ENCODE results near the gene ANKLE1.

ANKLE1 gene

DNA sequence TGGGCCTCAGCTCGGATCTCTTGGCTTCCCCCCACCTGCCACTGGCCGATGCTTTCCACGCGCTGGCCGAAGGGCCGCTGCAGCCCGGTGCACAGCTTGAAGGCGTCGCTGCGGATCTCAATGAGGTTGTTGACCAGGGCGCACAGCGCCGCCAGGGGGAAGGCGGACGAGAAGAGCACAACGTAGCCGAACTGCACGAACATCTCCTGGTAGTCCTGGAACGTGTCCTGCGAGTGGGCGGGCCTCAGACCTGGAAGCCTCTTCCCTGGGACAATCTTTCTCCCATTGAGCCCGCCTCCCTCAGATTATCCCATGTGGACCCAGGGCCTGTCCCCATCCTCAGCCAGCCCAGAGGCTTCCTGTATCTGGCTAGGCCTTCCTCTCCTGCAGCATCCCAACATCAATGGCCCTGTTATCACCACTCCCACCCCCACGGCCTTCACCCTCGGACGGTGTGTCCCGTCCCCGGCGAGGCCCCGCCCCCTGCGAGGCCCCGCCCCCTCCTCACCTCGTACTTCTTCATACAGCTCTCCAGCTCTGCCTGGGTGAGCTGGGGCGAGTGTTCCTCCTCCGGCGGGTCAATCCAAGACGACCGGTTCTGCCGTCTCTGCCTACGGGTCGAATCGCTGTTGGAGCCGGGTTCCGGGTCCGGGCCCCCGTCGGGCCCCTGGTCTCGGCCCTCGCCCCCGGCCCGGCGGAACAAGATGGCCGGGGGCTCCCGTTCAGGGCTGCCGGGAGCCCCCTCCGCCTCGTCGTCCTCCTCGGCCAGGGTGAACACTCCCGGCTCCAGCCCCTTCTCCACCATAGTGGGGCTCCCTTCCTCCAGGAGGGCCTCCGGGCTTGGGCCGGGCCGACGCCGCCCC is 46.2 kb downstream of the ANKLE1 start:
- DNase-seq: no peak

DNA sequence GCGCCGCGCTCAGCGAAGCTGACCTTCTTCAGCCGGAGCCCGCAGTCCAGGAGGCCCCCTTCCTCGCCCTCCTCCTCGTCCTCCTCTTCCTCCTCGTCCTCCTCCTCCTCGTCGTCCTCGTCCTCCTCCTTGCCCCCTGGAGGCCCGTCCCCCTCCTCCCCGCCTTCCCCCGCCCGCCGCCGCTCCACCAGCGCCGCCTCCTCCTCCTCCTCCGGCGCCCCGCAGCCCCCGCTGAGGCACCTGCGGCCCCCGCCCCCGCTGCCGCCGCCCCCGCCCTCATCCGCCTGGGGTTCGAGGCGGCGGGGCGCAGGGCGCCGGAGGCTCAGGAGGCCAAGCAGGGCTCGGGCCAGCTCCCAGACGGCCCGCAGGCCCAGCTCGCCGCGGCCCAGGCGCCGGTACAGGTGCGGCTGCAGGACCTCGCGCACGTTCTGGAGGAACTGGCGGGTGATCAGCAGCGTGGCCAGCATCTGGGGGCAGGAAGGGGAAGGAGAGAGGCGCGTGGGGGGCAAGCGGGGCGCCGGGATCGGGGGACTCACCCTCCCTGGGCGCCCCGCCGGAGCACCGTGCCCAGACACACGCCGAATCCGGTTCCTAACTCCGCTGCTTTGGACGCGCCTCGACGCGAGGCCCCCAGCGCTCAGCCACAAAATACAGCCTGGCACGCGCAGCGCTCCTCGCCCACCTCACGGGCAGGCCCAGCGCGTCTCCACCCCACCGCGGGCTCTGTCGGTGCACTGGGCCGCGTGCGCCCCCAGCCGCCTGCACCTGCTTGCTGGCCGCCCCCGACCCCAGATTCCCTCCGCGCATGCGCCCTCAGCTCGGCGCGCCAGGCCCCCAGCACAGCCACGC is 47.0 kb downstream of the ANKLE1 start:
- no peak for DNase-seq

DNA sequence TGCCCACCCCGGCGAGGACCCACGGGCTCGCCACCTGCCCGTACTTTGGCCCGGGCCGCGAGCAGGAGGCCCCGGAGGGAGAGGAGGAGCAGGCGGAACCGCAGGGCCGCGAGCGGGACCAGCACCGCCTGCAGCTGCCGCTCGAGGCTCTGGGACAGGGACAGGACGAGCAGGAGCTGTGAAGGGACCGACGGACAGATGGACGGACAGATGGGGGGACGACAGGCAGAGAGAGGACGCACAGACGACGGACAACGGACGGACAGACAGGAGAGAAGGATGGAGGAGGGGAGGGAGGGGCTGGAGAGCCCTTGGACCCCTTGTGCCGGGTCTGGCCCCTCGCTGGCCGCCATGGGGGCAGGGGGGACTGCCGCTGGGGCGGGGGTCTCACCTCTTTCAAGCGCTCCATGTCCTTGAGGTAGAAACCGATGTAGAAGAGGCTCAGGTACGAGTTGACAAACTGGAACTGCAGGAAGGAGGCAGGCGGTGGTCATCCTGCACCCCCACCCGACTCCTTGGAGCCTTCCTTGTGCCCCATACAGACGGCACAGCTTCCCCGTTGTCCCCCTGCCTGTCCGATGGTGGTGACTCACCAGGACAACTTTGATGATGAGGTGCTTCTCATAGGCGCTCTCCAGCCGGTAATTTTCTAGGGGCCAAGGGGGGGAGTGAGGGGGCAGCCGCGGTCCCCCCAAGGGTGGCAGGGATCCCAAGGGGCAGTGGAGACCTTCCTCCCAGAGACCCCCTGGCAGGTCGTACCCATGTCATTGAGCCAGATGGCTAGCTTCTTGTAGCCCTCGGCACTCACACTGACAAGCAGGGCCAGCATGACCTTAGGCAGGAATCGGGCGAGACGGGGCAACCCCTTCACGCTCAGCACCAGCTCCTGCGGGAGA is 47.9 kb downstream of the ANKLE1 start:
- no peak for DNase-seq

DNA sequence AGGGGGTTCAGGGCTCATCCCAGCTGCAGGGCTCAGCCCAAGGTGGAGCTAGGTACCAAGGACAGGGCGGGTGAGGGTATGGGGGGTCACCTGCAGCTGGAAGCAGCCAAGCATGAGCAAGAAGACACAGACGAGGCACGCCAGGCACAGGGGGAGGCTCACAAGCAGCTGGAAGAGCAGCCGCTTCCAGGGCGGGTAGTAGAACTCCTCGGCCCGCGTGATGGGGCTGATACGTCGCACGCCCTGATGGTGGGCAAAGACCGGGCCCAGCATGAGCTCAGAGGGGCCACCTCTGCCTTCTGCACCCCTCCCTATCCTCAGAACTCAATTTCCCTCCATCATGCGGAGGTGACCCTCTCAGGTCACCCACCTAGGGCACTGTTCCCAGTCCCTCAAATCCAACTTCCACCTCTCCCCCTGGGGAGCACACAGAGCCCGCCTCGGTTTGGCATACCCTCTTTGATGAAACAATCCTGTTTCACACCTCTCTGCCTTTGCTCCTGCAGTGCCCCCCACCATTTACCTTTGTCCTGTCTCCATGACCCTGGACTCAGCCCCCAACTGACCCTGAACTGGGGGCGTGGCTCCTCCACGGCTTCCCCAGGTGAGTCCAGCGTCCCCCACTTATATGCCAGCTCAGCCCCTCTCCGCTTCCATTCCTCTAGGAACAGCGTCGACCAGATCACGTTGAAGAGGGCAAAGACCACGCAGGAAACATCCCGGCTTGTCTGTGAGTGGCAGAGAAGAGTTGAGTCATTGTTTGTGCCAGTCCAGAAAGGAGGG is 48.8 kb downstream of the ANKLE1 start:
- DNase-seq: no peak

DNA sequence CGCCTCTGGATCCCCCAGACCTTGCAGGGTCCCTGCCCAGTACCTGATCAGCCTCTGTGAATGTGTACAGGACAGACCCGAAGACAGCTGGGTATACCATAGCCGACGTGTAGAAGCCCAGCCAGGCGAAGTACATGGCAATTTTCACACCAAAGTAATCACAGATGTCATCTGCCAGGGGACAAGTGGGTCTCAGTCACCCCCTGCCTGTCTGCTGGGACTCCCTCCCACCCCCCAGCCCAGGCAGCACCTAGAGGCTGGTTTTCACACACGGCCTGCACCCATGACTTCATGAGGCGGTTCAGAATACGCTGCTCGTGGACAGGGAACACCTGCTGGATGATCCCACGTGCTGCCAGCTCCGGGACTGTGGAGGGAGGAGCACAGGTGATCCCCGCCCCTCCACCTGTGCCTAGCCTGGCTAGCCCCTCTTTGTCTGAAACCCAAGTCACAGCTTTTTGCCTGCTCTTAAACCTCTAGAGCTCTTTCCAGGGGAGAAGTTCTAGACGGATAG is 49.4 kb downstream of the ANKLE1 start:
- no peak for DNase-seq

DNA sequence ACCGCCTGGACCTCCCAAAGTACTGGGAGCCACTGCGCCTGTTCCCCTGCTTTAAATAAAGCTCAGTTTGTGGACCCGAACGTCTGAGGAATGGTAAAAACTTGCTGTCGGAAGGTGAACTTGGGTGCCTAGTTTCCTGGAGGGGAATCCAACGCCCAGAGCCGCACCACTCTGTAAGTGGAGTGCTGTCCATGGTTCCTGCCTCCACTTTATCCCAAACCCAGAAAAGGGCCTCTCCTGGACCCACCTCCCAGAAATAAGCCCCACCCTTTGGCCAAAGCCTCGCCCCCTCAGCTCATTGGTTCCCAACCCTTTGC is 50.6 kb downstream of the ANKLE1 start:
- DNase-seq: no peak

DNA sequence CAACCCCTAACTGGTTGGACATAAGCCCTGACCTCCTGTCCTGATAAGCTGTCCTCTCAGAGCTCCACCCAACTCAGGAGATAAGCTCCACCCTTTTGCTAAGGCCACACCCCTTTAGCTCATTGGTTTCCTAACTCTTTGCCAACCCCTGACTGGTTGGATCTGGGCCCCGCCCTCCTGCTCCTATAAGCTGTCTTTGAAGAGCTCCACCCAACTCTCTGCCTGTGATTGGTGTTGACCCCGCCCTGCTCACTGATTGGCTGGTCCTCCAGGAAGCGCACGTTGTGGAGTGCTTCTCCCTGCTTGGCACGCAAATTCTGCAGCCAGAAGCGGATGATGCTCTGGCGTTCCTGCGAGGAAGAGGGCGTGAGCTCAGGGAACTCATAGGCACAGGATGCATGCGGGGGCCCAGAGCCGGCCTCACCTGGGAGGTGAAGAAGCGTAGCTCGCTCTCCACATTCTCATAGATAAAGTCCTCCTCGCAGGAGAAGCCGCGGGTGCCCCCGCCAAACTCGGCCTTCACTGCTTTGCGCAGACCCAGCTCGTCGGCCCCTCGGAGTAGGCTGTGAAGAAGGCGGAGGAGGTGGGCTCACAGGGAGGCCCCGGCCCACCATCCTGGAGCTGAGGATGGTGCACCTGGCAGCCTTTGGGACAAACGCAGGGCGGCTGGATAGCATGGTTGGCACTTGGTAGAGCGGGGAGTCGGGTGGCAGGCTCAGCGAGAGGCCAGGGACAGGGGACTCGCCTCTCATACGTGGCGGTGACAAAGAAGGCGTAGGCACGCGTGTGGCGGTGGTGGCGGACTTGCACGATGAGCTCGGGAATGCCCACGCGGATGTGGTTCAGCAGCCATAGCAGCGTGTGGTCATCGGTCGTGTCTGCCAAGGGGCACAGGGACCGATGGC is 51.2 kb downstream of the ANKLE1 start:
- peak; percentile 77 for DNase-seq

DNA sequence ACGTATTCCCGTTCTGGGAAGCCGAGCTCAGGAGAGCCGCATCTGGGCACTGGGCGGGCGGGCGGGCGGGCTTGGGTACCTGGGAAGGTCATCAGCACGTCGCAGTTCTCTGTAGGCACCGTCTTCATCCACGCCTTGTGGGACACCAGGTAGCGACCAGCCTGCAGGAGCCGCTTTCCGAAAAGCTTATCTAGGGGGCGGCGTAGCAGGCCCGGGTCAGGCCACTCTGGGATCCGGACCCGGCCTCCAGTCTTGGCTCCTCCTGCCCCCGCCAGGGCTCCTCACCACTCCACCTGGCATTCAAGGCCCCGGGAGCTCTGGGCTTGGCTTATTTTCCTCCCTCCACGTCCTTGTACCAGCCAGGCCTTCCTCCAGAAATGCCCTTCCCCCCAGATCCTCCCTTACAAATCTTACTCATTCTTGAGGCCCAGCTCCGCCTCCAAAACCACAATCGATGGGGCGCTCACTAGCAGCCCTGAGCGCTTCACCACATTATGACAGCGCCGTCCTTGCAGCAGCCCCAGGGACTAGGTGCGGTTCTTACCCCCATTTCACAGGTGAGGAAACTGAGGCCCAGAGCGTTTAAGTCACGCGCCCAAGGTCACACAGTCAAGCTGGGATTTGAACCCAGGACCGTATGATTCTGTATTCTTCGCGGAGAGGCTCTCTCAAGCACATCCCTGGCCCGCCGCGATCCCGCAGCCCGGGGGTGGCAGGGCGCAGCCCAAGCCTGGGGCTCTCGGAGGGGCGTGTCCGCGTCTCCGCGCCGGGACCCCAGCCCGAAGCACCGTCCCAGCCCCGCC is 52.1 kb downstream of the ANKLE1 start:
- no peak for DNase-seq

DNA sequence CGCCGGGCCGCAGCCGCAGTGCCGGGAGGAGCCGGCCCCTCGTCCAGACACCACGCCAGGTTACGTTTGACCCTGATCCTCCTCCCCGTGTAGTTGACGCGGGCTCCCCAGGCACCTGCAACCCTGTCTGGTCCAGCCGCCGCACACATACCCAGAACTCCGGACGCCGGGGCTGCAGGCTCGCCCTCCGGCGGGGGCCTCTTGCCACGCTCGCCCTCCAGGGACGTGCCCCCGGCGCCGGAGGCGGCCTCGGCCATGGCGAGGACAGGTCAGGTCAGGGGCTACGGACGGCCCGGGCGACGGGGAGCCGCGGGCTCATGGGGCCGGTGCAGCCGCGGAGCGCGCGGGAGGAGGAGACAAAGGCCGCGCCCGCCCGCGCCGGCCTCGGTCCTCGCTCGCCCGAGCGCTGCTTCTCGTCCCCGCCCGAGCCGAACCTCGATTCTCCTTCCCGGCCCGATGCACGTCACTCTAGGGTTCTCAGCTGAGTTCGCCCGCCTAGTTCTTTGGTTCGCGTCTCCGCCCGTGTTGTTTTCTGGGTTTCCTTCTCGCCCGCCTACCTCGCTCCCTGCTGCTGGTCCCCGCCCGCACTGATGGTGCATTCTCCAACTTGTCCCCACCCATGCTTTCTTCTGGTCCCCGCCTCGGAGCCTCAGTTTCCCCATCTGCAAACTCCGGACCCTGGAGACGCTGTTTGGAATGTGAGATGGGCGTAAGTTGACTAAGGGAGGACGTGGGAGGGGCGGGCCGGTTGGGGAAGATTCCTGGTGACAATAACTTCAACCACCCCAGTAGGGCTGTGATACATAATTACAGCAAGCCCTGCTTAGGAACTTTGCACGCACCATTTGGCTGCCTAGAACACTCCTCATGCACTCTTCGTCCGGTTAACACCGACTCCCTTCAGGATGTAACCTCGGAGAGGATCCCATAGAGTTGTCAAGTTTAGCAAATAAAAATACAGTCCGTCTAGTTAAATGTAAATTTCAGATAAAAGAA is 53.0 kb downstream of the ANKLE1 start, which contains the start of gene ANO8:
Gene ANO8, minus strand, starts transcription at position 442 of the 996 bp plus-strand sequence. Its CDS starts 185 bp downstream, at position 257.
- peak; percentile 92 for DNase-seq

DNA sequence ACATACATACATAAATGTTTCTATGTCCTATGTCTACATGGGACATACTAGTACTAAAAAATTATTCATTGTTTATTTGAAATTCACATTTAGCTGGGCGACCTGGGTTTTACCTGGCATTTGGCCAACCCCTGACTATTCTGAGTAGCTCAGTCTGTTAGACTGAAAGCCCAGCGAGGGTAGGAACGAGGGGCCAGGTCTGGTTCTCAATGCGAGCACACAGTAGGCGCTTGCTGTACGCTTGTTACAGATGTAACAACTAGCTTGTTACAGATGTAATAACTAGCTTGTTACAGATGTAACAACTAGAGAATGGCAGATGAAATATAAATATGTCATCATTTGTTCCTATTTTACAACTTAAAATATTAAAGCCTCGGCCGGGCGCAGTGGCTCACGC is 53.9 kb downstream of the ANKLE1 start:
- no peak for DNase-seq

Data from NCI-H2029 (cell line).